Measurements from ENCODE around the gene HHATL.

HHATL gene

GRCh38 chr3:42649006-42649405 is 53.6 kb downstream of the HHATL start:
- DNase-seq, result no peak

DNA sequence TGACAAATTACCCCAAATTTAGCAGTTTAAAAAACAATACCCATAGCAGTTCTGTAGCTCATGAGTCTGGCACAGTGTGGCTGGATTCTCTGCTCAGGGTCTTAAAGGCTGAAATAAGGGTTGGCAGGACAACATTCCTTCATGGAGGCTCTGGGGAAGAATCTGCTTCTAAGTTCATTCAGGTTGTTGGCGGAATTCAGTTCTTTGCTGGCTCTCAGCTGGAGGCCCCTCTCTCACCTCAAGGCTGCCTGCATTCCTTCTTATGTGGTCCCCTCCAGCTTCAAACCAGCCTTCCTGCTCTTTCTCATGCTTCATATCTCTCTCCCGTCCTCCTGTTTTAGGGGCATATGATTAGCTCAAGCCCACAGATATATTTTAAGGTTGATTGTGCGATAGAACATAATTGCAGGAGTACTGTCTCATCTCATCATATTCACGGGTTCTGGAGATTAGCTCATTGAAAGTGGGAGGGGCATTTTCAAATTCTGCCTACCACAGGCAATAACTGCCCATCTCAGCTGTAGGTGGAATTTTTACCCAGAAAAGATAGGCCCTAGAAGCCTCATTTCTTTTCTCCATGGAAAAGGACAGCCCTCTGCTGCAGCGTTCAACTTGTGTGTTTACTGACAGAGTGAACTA is 54.7 kb downstream of the HHATL start:
- DNase-seq, result no peak

Measured in stimulated activated CD4-positive, alpha-beta T cell treated with anti-CD3 and anti-CD28 coated beads, Interleukin-15, amount 100 ng/mL, for 24 hours (primary cell).